Endothelial cell of umbilical vein (primary cell): ENCODE data around the gene TRAP1. TPM values are rescaled to one million over a fixed set of nuclear protein-coding genes. Genes with fewer than 3 reads are reported as not detected.

Experiments used
- BruUV-seq: library from RNA; stranded (reverse); fragments of 400-500 nt; replicated peaks from 2 replicates; lab custom pipeline; 2021; lab: Mats Ljungman, UMichigan
- CTCF ChIA-PET: fragments of 300-600, 350-600 bp; sonication (Branson Sonifier 250); formaldehyde crosslinking; loops from one replicate; lab custom pipeline; 2021; ENCODE audit warnings: antibody characterized with exemption, inconsistent platforms; lab: Charles Lee
- POLR2A ChIA-PET: fragments of 300-600, 350-600 bp; sonication (Branson Sonifier 250); formaldehyde crosslinking; loops from one replicate; lab custom pipeline; 2021; ENCODE audit warnings: antibody characterized with exemption, inconsistent platforms; lab: Charles Lee
- DNase-seq: peaks from one replicate; pipeline ENCODE4 v3.0.0-alpha.2; 2011; ENCODE audit warnings: low read depth, low spot score
- FAIRE-seq: peaks from 2 replicates; lab custom pipeline; 2011; peaks lifted over from hg19 to GRCh38; lab: Jason Lieb, UNC
- H2AFZ ChIP-seq: 2 replicates; pipeline ENCODE4 v1.6.0; 2012; ENCODE audit warnings: low read depth, low read length, control low read depth, inconsistent platforms
- H3K27ac ChIP-seq: 2 replicates; pipeline ENCODE4 v1.5.1; 2011; ENCODE audit warnings: low read depth, mild to moderate bottlenecking, control low read depth, low read length, moderate library complexity; ENCODE audit not compliant: insufficient read depth
- H3K27me3 ChIP-seq, 2 experiments: 2 replicates each; pipeline versions ENCODE4 v1.6.0 to v1.6.1; 2011; ENCODE audit warnings: low read length in 2 of 2, mixed read lengths in 1 of 2; ENCODE audit not compliant: control insufficient read depth in 2 of 2, insufficient read depth in 2 of 2
- H3K36me3 ChIP-seq, 2 experiments: 2 replicates in 1 of 2; 3 replicates in 1 of 2; pipeline ENCODE4 v1.5.1; 2011; ENCODE audit warnings: low read length in 2 of 2, mild to moderate bottlenecking in 1 of 2, moderate library complexity in 1 of 2; ENCODE audit not compliant: control insufficient read depth in 2 of 2, insufficient read depth in 2 of 2; ENCODE audit errors: extremely low read depth in 1 of 2
- H3K4me1 ChIP-seq: 3 replicates; pipeline ENCODE4 v1.5.1; 2011; ENCODE audit warnings: mild to moderate bottlenecking, low read length; ENCODE audit not compliant: control insufficient read depth, insufficient read depth; ENCODE audit errors: extremely low read depth
- H3K4me2 ChIP-seq: 2 replicates; pipeline ENCODE4 v1.6.1; 2011; ENCODE audit warnings: low read length, control low read depth, mixed read lengths; ENCODE audit not compliant: insufficient read depth
- H3K4me3 ChIP-seq, 3 experiments: fragments of 200-600 bp in 1 of 3; sonication (generic), shearing (Covaris generic) in 1 of 3; replicated peaks in 1 of 3; 2 replicates each; pipeline ENCODE4 v1.5.1; 2011 to 2016; ENCODE audit warnings: control low read depth in 3 of 3, low read length in 3 of 3, mild to moderate bottlenecking in 2 of 3, inconsistent platforms in 1 of 3, low read depth in 1 of 3, moderate library complexity in 1 of 3; ENCODE audit not compliant: insufficient read depth in 1 of 3
- H3K79me2 ChIP-seq: 2 replicates; pipeline ENCODE4 v1.6.0; 2012; ENCODE audit warnings: low read length, inconsistent platforms; ENCODE audit not compliant: control insufficient read depth, insufficient read depth
- H3K9ac ChIP-seq: replicated peaks from 2 replicates; pipeline ENCODE3; 2011; ENCODE audit warnings: low read length, control low read depth; ENCODE audit not compliant: insufficient read depth; ENCODE audit errors: extremely low read depth
- H3K9me1 ChIP-seq: replicated peaks from 3 replicates; pipeline ENCODE4 v1.6.0; 2011; ENCODE audit warnings: mild to moderate bottlenecking, low read length; ENCODE audit not compliant: control insufficient read depth, insufficient read depth; ENCODE audit errors: extremely low read depth
- H3K9me3 ChIP-seq: replicated peaks from 2 replicates; pipeline ENCODE4 v1.5.1; 2012; ENCODE audit warnings: low read length, inconsistent platforms; ENCODE audit not compliant: control insufficient read depth, insufficient read depth
- H4K20me1 ChIP-seq: replicated peaks from 2 replicates; pipeline ENCODE3; 2011; ENCODE audit warnings: mild to moderate bottlenecking, low read length; ENCODE audit not compliant: control insufficient read depth, insufficient read depth; ENCODE audit errors: extremely low read depth
- EZH2 ChIP-seq: IDR thresholded peaks from 2 replicates; pipeline ENCODE4 v1.6.1; 2012; ENCODE audit warnings: borderline replicate concordance, low read depth, mild to moderate bottlenecking, moderate library complexity, low read length, inconsistent platforms; ENCODE audit not compliant: severe bottlenecking
- FOS ChIP-seq: IDR thresholded peaks from 2 replicates; pipeline ENCODE4 v1.6.1; 2011; ENCODE audit warnings: mild to moderate bottlenecking, low read length, moderate library complexity, borderline replicate concordance; ENCODE audit not compliant: insufficient read depth
- GATA2 ChIP-seq: IDR thresholded peaks from 2 replicates; pipeline ENCODE4 v1.7.0; 2011; ENCODE audit warnings: low read depth, mild to moderate bottlenecking, moderate library complexity, mixed read lengths, low read length; ENCODE audit not compliant: insufficient read length, insufficient read depth
- JUN ChIP-seq: IDR thresholded peaks from 2 replicates; pipeline ENCODE4 v1.6.1; 2011; ENCODE audit warnings: borderline replicate concordance, low read depth; ENCODE audit not compliant: insufficient read length, insufficient read depth
- MYC ChIP-seq: IDR thresholded peaks from one replicate; pipeline ENCODE4 v1.6.1; 2011; ENCODE audit warnings: mild to moderate bottlenecking, low read depth, low read length
- POLR2A ChIP-seq: IDR thresholded peaks from 2 replicates; pipeline ENCODE4 v1.6.1; 2012; ENCODE audit warnings: low read depth, mild to moderate bottlenecking, control low read depth, low read length
- POLR2AphosphoS5 ChIP-seq: IDR thresholded peaks from 2 replicates; pipeline ENCODE4 v1.6.1; 2012; ENCODE audit warnings: low read depth, mild to moderate bottlenecking, control low read depth, low read length, moderate library complexity; ENCODE audit not compliant: insufficient read depth
- dilution Hi-C: fragments of 300-500 bp; cut with MboI; formaldehyde crosslinking; loops from one replicate; pipeline ENCODE4 v1.15.0; 2019; ENCODE audit warnings: low sequenced_read_pairs; ENCODE audit not compliant: extremely low pct_ligation_motif_present
- intact Hi-C: fragments of 100-400 bp; cut with micrococcal nuclease; formaldehyde crosslinking; loops from one replicate; pipeline ENCODE4 v1.10.0; 2022
- polyA plus RNA-seq, 4 experiments: library from polyadenylated mRNA; depleted of rRNA in 3 of 4; stranded (reverse) in 3 of 4; unstranded in 1 of 4; fragments of >200 nt; gene quantifications; 2 replicates each; pipeline versions ENCODE4 v1.2.1 to v1.2.3, GENCODE V29; 2011 to 2012; ENCODE audit warnings: missing spikeins in 1 of 4
- total RNA-seq: library from RNA; stranded (reverse); gene quantifications from 2 replicates; pipeline ENCODE4 v1.2.3, GENCODE V29; 2021
- TF ChIP-seq, protein P1 (sequence below): IDR thresholded peaks from 2 replicates; pipeline ENCODE4 v1.6.1; 2011; ENCODE audit not compliant: insufficient read depth, insufficient read length
- TF ChIP-seq, protein P2 (sequence below), 2 donors: IDR thresholded peaks; 1 replicate in 1 of 2; 2 replicates in 1 of 2; pipeline ENCODE4 v1.5.1; 2011; ENCODE audit warnings: low read length in 2 of 2, mild to moderate bottlenecking in 2 of 2, moderate library complexity in 2 of 2, control low read depth in 1 of 2, inconsistent platforms in 1 of 2, low read depth in 1 of 2; ENCODE audit not compliant: insufficient read depth in 1 of 2; ENCODE audit errors: extremely low read depth in 1 of 2

The TRAP1 gene
- total and polyA plus RNA-seq, 2 donors (not counting 3 experiments of a cell fraction or from before 2014, with no cell fraction given): 95.6 to 102 TPM

DNA sequence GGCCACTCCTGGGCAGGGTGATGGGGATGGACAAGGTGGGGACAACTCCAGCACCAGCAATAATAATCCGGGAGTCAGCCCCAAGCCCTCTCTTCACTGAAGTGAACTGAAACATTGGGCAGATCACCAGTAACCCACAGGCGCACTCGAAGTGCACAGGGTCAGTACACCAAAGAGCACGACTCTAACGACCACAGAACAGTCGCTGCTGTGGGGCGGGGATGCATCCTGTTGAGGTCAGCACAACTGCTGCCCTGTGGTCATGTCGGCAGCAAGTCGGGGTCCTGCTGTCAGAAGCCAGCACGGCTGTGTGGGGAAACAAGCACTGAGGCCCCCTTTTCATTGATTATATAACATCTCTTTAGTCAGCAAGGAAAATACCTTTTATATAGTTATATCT, 48.2 kb downstream of the TRAP1 start:
- POLR2A ChIA-PET: no interaction called here
- no peak for FAIRE-seq
- BruUV-seq: no TSS peak

More for the DNA sequence above, 48.2 kb downstream of the TRAP1 start:
- dilution Hi-C loops (no loop called here), intact Hi-C loops (no loop called here)
- Histone ChIP-seq H3K27ac (no peak overlapping the region), H3K4me3 (no peak overlapping the region), H3K9me1 (no peaks in the 10 kb centered on the region), H3K9me3 (no peaks in the 10 kb centered on the region), H2AFZ (no peak overlapping the region), H3K9ac (no peak overlapping the region), H4K20me1 (no peaks in the 10 kb centered on the region), H3K4me1 (no peaks in the 10 kb centered on the region), H3K36me3 (peaks cover 7 to 16% of the 10 kb centered on the region in 2 experiments), H3K79me2 (no peaks in the 10 kb centered on the region), H3K4me2 (no peak overlapping the region), H3K27me3 (no peaks in the 10 kb centered on the region)
- CTCF ChIA-PET: interaction anchor here (0.7 to 1.1 kb wide), 2 partner anchors 12 to 21 kb away, joined by 3 read pairs; no protein-coding TSS in a partner anchor
- no peak for DNase-seq
- TF ChIP-seq, protein P1, sequence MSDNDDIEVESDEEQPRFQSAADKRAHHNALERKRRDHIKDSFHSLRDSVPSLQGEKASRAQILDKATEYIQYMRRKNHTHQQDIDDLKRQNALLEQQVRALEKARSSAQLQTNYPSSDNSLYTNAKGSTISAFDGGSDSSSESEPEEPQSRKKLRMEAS: no peak
- no peak for TF ChIP-seq POLR2AphosphoS5
- TF ChIP-seq POLR2A: no peak
- no peak for TF ChIP-seq JUN
- no peak for TF ChIP-seq EZH2
- no peak for TF ChIP-seq GATA2
- TF ChIP-seq FOS: no peak
- TF ChIP-seq MYC: no peak
- TF ChIP-seq, protein P2, sequence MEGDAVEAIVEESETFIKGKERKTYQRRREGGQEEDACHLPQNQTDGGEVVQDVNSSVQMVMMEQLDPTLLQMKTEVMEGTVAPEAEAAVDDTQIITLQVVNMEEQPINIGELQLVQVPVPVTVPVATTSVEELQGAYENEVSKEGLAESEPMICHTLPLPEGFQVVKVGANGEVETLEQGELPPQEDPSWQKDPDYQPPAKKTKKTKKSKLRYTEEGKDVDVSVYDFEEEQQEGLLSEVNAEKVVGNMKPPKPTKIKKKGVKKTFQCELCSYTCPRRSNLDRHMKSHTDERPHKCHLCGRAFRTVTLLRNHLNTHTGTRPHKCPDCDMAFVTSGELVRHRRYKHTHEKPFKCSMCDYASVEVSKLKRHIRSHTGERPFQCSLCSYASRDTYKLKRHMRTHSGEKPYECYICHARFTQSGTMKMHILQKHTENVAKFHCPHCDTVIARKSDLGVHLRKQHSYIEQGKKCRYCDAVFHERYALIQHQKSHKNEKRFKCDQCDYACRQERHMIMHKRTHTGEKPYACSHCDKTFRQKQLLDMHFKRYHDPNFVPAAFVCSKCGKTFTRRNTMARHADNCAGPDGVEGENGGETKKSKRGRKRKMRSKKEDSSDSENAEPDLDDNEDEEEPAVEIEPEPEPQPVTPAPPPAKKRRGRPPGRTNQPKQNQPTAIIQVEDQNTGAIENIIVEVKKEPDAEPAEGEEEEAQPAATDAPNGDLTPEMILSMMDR (IDR thresholded peaks at IDR 0.05; ENCODE audit: extremely low read depth in 1 of 2, insufficient read depth in 1 of 2, low read depth in 1 of 2, low read length in 2 of 2): no peak
